GM18868 (cell line): ENCODE measurements around the gene SND1.
A peak's percentile ranks its signal among the peaks of the same experiment; 100 is the strongest.

Experiments used
- ATAC-seq: cut with Tn5 transposase; IDR thresholded peaks from one replicate; pipeline ENCODE4 v1.9.1; 2021; ENCODE audit warnings: mild to moderate bottlenecking, moderate library complexity; ENCODE audit not compliant: unreplicated experiment

Gene SND1

GRCh38 chr7:127858915-127859189 lies 206.9 kb downstream of the SND1 start:
- no peak for ATAC-seq

DNA sequence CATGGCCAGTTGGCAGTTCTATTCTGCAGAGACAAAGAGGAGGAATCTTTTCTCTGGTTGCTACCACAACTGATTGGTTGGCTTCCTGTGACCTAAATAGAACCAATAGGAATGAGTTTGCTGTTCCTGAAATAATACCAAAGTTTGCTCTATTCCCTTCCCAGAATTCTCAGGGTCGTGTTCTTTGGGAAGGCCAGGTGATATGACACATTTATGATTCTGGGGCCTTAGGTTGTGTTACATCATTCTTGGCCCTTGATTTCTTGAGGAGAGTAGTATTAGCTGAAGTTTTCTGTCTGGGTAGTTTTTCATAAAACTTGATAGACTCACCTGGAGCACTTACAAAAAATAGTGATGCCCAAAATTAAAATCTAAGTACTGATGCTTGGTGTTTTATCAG lies 207.3 kb downstream of the SND1 start:
- no peak for ATAC-seq

GRCh38 chr7:127862525-127862924 lies 210.5 kb downstream of the SND1 start:
- no peak for ATAC-seq

- ATAC-seq = no peak
Observed at GRCh38 chr7:127863082-127863481, 211.1 kb downstream of the SND1 start.

DNA sequence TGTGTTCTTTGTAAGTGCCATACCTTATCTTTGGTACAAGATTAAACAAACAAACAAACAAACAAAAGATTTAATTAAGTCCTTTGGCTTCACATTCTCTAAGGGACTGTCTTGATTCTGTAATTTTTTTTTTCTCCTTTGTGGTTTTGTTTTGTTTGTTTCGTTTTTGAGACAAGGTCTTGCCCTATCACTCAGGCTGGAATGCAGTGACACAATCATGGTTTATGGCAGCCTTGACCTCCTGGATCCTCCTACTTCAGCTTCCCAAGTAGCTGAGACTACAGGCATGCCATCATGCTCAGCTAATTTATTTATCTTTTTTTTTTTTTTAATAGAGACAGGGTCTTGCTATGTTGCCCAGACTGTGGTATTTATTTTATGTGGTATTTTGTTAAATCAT lies 213.5 kb downstream of the SND1 start:
- ATAC-seq = no peak

GRCh38 chr7:127870231-127870907 lies 218.4 kb downstream of the SND1 start:
- ATAC-seq = no peak

DNA sequence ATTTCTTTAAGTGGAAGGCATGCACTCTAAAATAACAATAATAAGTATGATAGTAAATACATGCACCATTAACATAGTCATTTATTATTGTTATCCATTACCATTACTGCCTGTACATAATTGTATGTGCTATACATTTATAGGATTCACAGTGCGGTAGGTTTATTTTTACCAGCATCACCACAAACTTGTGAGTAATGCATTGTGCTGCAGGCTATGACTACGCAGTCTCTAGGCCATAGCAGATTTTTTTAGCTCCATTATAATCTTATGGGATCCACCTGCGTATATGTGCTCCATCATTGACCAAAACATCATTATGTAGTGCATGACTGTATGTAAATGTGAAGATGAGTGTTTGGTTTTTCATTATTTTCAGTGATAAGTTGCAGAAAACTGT lies 219.2 kb downstream of the SND1 start:
- ATAC-seq = no peak

GRCh38 chr7:127872122-127872521 lies 220.1 kb downstream of the SND1 start:
- no peak for ATAC-seq

- ATAC-seq = no peak
Observed at GRCh38 chr7:127873151-127873550, 221.2 kb downstream of the SND1 start.

- peak; percentile 77 for ATAC-seq
Observed at GRCh38 chr7:127873715-127874636, 222.0 kb downstream of the SND1 start.

DNA sequence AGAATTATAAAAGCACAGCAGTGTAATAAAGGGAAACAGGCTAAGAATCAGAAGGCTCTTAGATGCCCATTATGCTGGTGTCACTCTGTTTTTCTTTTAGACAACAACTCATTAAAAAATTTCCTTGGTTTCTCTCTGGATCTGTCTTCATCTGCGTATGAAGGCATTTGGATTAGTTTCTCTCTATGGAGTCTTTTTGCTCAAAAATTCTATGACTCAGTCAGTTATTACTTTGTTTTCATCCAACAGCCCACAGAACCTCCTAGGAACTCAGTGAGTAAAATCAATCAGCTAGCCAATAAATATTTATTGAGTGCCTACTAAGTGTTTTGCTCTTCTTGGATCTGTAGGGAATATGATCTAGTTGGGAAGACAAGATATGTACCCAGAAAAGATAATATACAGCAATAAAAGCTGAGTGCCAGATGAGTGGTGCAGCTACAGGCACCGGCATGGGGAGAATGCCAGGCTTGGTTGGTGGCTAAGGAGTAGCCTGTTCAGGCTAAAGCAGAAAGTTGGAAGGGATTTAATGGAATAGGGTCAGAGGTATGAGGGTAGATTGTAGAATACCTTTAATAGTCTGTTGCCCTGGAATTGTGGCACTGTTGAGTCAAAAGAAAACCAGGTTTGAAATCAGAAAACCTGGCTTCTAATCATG lies 223.1 kb downstream of the SND1 start:
- no peak for ATAC-seq

DNA sequence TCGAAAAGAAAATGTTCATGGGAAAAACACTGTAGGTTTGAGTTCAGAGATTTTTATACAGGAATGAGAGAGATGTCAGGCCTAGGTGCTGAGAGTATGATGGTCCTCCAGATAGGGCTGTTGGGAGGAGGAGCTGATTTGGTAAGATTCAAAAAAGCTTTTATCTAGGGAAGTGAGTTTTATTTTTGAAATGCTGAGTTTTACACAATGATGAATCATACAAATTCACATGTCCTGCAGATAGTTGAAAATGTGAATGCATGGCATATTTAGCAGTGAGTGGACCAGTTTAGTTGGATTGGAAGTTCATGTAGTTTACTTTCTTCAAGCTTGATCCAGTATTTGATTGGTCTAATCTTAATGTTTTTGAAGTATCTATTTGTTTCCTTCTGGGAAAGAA lies 224.4 kb downstream of the SND1 start:
- no peak for ATAC-seq

GRCh38 chr7:127877951-127878350 lies 226.0 kb downstream of the SND1 start:
- no peak for ATAC-seq

GRCh38 chr7:127878791-127879190 lies 226.8 kb downstream of the SND1 start:
- ATAC-seq = no peak

DNA sequence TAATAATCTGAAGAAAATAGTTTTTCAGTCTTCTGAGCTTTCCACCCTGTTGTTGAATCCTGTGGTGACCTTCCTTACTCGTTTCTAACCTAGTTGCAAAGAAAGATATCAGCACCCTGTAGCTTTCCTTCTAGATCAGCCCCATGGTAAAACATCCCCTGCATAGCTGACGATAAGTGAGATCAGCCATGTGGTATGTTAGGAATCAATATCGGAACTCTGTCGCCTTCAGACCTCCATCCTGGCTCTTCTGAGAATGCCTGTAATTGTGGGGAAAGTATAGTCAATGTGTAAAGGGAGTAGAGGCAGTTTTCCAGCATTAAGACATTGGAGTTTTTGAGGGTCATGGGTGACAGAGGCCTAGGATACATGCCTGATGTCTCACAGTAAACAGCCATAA lies 227.4 kb downstream of the SND1 start:
- ATAC-seq = no peak

- ATAC-seq = no peak
Observed at GRCh38 chr7:127879942-127880341, 227.9 kb downstream of the SND1 start.

DNA sequence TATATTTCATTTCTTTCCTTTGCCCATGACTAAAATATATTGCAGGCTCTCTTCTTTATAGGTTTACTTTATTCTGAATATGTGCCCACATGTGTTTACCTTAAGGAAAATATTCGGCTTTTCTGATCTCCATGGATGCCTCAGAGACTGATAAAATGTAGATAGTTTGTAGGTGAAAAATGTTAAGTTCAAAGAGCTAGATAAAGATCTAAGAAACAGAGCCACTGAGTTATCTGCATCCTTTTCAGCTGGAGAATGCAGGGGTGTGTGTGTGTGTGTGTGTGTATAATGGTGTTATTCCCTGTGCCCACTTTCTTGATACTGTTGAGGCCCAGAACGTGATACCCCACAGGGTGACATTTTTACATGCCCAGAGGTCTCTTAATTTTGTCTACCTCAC lies 228.5 kb downstream of the SND1 start:
- no peak for ATAC-seq

- ATAC-seq = no peak
Observed at GRCh38 chr7:127881564-127881963, 229.6 kb downstream of the SND1 start.

GRCh38 chr7:127882313-127882920 lies 230.4 kb downstream of the SND1 start:
- no peak for ATAC-seq

GRCh38 chr7:127884066-127884559 lies 232.1 kb downstream of the SND1 start:
- no peak for ATAC-seq

DNA sequence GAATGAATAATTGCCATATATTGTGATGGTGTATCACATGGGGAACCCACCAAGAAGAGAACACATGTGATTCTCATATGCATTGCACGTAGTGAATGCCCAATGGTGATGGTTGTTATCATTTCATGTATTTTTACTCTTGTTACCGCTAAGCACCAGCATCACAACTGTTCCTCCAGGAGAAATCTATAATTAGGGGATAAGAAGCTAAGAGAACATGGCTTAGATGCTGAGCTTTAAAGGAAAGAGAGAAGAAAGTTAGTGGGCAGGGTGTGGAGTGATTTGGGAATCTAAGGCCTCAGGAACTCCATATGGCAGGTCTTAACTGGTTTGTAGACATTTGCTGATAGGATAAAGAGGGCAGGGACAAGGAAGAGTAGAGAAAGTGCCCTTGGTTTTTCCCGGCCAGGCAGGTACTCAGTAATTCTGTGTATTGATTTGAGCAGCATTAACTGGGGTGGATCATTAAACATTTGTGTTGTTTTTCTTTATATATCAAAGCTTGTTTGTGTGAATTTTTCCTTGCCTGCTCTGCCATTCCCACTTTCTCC lies 233.3 kb downstream of the SND1 start:
- ATAC-seq = no peak
